GM19397 (cell line): Measurements from ENCODE around the gene GALK1.
A peak's percentile ranks its signal among the peaks of the same experiment; 100 is the strongest.
"Not testable (repeated sequence)": the region's sequence is repeated elsewhere in the genome, so short reads cannot be mapped to it uniquely, and the experiment has no call there.

Experiments used
- ATAC-seq: cut with Tn5 transposase; IDR thresholded peaks from one replicate; pipeline ENCODE4 v1.9.1; 2021; ENCODE audit warnings: mild to moderate bottlenecking, moderate library complexity; ENCODE audit not compliant: unreplicated experiment

The GALK1 gene

DNA sequence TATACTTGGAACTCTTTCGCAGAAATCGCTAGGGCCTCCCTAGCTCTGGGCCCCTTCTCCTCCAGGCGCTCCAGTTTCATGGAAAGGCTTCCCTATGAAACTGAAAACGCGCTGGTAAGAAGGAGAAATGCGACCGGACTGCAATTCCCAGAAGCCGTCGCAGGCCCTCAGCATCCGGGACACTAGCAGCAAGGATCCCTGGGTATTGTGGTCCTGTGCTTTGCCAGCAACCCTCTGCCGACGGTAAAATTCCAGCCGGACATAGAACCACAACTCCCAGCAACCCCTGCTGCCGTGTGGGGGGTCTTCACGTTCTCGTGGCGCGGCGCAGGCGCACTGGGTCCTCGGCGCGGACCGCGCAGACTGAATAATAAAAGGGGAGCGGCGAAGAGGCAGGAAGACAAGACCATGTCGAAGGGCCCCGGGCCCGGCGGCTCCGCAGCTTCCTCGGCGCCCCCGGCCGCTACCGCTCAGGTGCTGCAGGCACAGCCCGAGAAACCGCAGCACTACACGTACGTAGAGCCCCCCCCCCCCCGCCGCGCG, 19.6 kb upstream of the GALK1 start, which contains the start of gene UNK:
UNK (plus strand) TSS at position 334 of the 543 bp plus-strand sequence; CDS start at position 409, 75 bp downstream.
- ATAC-seq, result peak; percentile 60

DNA sequence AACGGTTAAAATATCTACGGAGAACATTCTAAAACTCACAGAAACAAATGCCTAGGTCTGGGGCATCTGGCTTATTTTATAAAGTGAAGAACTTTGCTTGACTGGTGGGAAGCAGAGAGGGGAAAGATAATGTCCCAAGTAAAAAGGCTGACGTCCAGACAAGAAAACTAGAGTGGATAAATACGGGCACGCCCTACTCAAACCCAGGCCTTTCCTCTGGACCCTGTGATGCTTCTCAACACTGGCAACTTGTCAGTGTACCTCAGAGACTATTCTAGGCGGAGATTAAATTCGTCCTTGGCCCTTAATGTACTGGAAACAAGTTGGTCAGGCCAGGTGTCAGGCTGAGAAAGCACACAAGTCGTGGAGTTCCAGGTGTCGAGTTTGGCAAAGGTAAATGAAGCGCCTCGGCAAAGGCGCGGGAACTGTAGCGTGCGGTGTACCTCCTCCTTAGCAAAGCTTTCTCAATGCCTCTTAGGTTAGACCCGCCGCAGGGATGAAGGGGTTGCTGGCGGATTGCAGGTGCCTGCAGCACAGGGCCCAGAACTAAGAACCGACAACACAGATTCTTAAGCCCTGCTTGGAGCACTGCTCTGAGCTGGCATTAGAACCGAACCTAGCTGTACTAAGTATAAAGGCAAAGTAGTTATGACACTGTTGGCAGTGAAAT, 18.9 kb upstream of the GALK1 start:
- peak; percentile 2 for ATAC-seq

DNA sequence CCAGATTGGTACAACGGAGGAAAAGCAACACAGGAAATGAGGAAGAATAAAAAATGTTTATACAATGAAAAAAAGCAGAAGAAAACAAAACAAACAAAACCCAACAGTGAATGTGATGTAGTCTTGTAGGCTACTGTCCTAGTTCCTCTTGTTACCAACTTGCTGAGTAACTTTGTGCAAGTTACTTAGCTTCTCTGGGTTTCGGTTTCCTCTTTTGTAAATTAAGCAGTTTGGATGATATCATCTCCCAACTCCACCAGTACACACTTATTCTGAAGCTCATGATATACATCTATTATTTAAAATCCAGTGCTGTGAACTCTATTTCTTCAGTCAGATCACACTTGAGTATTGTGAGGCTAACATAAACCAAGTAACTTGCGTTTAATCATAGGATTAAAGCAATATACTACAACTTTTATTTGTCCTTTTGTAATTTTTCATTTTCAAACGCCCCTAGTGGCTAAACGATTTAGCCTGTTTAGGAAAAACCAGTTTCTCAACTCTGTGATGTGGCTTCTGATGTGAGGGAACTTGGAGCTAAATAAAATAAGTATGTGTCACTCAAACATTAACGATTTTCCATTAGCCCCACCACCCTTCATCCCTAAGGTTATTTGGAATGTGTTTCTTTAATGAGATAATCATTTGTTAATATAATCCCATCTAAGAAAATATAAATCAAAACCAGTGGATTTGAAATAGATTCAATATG, 18.2 kb upstream of the GALK1 start:
- no peak for ATAC-seq

DNA sequence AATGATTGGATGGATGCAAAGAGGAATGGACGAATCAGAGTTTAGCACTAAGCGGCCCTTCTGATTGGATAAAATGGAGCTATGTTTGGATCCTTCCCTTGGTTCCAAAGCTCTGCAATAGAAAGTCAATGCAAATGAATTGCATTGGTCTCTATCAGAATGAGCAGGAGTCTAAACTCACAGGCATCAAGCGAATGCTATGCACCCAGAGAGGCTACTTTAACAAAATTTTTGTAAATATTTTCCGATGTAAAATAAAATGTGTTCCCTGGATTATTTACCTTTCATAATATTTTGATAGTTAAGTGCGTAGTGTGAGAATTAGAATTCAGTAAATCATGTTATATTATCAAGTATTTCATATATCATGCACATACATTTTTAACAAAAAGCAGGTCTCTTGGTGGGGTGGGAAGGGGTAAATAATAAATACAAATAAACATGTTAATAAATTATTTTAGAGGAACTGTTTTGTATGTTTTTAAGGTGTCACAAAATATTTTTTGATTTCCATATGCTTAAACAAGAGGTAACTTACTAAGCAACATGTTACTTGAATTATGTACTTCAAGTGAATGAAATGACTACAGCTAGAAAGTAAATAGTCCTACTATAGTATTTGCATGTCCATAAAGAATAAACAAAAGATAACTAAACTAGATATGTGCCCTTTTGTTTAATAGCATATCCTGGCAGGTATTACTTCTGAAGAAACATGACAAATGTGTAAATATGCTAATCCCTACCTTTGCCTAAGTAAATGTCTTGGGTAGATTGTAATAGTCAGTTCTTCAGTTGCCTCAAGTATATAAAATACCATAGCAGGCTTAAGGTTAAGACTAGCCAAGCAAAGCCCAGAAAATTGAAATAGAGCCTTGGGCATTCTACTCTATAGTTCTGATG, 15.2 kb upstream of the GALK1 start:
- ATAC-seq, result no peak

DNA sequence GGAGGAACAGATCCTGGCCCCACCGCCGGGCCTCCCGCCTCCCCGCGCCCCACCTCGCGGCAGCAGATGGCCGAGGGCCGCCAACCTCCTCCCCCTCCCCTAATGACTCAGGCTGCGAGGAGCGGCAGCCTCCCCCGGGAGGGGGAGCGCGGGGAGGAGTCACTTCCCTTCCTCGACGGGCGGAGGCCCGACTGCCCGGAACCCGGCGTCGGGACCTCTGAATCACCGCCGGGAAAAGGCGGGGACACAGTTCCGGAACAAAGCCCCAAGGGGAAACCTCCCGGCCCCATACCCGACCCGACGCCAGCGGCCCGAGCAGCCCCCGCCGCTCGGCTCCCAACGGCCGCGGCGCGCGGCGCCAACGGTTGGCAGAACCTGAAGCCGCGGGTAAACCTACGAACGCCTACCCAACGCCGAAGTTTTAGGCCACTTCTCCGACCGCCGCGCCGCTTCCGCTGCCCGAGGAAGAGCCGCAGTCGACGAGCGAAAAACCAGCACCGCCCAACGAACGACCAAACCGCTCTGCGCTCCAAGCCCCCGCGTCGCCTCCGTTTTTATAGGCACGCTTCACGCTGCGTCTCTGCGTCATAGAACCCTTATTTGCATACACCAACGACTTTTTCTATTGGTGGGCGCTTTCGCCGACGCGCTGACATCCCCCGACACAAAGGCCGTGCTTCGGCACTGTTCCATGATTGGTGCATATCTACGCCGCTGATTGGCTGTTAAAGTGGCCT, 14.4 kb upstream of the GALK1 start:
- peak; percentile 67 for ATAC-seq

DNA sequence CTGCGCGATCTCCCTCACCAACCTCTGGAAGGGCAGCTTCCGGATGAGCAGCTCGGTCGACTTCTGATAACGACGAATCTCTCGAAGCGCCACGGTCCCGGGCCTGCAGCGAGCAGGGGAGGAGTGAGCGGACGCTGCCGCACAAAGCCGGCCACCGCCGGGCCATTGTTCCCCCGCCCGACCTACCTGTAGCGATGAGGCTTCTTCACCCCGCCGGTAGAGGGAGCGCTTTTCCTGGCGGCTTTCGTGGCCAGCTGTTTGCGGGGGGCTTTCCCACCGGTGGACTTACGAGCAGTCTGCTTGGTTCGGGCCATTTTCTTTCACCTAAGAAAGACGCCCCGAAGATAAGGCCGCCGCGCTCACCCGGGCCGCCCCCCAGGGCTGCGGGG, 13.9 kb upstream of the GALK1 start:
- ATAC-seq, result peak; percentile 8

DNA sequence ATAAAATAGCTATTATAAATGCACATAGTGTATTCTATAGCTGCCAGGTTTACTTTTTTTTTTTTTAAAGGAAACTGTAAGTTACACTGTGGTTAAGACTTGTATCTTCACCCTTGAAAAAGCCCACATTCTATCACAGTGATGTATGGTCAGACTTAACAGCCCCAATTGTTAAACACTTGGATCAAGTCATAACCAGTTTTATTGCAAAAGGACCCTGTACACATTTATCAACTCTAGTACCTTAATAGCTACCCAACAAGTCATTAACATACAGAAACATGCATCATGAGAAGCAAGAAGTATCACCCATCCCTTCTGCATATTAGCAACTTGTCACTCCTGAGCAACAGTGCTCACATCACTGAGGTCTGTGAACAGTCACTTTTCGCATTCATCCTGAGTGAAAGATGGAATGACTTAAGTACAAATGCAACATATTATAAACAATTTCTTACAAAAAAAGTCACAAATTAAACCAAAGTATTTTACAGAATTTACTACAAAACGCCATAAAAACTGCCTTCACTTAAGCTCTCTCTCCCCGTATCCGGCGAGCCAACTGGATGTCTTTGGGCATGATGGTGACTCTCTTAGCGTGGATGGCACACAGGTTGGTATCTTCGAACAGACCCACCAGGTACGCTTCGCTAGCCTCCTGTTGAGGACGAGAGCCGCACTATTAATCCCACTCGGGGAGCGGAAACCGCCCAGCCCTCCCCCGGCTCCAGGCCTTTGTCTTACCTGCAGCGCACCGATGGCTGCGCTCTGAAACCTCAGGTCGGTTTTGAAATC, 13.3 kb upstream of the GALK1 start:
- ATAC-seq, result not testable (repeated sequence)

DNA sequence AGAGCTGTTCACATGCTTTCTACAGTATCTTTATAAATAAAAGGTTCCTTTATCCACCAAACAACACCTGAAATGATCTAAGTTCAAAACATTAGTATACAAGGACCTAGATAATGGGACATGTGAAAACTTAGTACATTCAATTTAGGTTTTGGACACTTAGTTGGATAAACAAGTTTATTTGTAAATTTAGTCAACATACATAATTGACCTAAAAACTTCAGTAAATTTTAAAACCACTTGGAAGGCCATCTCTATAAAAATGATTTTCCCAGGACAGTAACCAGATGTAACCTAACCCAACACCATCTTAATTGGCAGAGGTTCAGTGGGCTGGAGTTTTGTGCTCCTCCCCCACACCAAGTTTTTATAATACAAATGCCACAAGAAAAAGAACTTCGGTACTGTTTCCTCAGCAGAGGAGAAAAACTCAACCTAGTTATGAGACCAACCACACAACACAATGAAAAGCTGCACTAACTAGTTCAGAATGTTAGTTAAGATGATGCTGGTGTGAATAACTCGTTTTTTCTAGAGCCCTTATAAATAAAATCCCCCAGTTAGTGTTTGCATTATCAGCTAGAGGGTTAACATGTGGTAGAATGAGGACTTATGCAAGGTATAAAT, 12.4 kb upstream of the GALK1 start:
- no peak for ATAC-seq

DNA sequence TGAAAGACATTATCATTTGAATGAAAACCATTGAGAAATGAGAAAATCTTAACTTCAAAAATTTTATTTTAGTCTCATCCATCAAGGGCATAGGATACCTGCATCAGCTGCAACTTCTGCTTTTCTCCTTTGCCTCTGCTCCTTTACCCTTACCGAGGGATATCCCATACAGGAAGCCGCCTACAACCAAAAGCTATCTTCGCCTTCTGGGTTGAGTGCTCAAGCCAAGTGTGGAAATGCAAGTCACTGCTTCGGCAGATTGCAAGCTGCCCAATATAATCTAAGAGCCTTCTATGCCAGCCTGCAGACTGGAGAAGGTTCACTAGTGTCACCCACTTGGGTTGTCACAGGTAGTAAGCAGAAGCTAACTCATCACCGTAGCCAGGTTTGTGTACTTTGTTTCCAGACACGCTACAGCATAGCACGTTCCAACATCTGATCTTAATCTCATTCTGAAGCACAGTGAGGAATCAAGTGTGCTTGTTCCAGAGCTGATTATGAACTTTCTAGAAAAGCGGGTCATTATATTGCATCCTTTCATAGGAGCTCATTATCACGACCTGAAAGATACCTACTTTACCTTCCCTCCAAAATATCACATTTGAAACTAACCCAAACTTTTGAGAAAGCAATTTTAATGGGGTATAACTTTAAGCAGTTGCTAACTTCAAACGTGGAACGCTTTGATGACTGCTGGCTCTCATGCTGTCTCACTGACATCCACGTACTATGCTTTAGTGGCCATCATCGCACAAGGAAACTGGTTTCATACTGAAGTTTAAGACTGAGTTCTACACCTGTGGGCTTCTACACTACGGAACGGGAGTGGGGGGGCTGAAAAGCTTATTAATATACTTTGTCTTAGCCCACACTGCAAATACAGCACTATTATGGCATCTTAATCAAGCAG, 11.6 kb upstream of the GALK1 start:
- ATAC-seq, result no peak

DNA sequence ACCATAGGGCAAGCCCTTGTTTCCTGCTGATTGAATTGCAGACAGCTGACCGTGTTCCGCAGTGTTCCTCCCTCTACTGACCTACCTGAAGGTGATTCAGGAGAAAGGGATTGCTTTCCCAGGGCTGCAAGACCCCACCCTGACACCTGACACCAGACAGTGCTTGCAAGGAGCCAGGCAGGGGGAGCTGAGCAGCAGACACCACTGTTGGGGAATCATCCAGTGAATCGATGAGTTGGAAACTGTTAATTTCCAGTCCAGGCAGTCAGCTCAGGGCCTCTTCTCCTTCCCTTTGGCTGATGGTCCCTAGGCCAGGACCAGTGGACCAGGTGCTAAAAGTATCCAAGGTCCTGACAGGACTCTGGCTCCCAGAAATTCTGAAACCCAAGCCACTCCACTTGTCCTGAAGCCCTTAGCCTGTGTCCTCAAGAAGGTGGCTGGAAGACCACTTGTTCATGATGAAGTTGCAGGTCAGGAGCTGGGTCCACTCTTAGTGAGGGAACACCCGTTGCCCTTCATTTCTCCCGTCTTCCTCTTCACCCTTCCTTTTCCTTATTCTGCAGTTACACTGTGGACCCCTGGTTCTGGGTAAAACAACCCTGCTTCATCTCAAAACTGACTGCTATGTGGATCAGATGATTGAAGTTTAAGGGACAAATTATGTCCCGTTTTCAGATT, 10.1 kb upstream of the GALK1 start:
- ATAC-seq, result no peak

DNA sequence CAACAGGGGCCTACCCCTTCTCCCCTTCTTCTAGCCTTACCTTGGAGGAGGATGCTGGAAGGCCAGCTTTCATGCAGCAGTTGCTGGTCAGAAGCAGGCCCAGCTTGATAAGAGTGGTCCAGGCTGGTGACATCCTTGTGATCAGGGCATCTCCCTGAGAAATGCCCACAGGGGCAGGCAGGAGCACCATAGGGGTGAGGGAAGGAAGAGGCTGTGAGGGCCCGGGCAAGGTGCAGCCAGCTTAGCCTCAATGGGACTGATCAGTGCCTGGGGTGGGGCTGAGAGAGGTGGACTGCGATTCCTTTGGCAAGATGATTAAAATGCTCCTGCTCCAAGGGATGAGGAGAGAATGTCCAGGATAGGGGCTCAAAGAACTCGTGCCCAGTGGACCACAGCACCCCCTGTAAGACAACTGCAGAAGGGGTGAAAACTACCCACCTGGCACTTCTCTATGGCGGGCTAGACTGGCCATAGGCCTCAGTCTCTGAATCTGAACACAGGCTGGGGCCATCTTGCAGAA, 9.5 kb upstream of the GALK1 start:
- no peak for ATAC-seq

DNA sequence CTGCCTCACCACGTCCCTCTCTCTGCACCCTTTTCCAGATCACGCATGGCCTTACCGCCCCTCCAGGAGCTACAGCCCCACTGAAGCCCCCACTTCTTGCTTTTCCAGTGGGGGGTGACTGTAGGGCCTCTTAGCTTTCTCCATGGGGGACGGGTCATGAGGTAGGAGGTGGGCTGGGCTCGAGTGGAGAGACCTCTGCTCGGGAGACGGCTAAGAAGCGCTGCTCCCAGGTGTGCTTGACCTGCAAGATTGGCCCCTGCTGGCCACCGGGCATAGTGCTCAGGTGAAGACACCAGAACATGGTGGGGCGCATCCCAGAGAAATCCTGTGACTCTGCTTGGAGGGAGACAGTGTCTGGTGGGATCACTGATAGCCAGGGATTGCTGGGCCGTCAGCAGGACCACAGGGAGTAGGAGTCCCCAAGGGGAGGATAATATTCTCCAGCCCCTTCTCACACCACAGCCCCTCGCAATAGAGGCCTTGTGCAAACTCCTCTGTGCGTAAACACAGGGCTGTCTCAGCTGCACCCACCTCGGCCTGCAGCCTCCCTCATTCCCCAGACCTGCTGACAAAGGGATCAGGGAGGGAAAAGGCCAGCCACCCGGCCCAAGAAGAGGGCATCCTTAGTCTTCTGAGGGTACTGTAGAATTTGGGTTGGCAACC, 8.9 kb upstream of the GALK1 start:
- no peak for ATAC-seq

DNA sequence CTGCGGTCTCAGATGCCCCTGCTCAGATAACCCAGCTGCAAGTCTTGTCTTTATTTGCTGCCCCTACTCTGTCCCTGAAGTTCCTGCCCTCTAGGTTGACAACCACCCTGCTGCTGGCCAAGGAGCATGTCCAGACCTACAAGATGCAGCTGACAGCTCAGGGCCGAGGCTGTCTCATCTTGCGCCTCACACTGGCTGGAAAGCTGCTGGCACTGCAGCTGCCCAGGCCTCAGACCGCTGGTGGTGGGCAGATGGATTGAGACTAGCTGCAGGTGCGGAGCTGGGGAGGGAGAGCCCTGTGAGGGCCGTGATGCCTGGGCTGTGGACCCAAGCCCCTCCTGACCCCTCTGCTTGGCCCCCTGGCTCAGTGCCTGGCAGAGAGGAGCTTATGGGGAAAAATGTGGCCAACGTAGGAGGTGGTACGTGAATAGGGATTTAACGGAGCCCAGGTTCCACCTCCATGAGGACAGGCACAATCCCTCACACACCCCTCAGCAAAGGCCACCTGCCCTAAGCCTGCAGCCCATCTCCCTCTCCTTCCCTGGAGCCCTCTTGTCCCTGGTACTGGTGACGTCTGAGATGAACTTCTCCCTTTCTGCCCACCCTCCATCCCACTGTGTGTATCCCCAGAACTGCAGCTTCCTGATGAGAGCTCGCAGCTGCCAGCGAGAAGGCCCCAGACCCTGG, 8.3 kb upstream of the GALK1 start:
- ATAC-seq, result no peak

DNA sequence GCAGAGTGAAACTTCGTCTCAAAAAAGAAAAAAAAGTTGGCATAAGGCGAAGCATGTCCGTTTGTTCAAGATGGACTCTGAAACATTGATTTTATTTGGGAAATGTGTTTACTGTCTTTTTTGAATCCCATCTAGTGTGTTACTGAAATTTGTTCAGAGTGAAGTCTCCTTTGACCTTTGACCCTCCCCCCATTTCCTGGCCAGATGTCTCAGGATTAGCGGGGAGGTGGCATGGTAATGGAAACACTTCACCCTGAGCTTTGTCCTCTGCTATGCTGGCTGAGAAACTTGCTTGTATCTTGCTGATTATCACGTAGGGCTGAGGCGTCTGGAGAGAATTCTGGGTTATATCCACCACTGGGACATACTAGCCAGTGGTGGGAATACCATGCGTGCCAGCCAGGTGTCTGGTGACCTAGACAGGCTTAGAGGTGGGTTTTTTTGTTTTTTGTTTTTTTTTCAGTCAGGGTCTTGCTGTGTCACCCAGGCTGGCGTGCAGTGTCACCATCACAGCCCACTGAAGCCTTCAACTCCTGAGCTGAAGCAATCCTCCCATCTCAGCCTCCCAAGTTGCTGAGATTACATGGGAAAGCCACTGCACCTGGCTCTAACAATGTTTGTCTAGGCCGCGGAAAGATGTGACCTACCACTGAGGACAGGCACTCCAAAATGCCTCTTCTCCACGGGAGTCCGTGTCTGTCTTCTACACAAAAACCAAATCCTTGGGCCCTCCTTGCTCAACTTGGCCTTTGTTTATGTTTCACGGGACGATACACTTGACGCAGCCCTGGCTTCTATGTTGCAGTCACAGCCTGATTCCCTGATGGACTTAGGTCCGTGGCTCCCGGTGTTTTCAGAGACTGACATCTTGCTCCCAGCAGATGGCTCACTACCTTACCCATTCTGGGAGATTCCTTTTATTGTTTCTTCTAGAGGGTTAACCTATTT, 6.6 kb upstream of the GALK1 start:
- no peak for ATAC-seq

DNA sequence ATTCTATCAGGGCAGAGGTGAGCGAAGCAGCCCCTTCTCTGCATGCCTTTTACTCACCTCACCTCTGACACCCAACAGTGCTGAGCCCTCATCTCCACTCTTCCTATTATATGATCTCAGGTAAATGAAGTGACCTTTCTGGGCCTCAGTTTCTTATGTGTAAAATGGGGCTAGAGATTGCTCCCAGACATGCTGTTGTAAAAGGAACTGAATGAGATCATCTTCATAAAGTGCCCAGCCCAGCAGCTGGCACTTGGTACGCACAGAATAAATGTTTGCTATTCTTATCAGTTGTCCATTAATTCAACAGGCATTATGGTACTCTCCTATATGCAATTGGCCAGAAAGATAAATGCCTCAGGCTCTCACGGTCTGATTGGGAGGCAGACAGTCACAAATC, 4.5 kb upstream of the GALK1 start:
- ATAC-seq, result no peak
